ENCODE results near the gene SLC34A3. TPM values are rescaled to one million over a fixed set of nuclear protein-coding genes. Genes with fewer than 3 reads are reported as not detected.
A peak's percentile ranks its signal among the peaks of the same experiment; 100 is the strongest.
"Not testable (repeated sequence)": the region's sequence is repeated elsewhere in the genome, so short reads cannot be mapped to it uniquely, and the experiment has no call there.

The SLC34A3 gene
- total RNA-seq, 1 donor from 2014 or later: not detected

DNA sequence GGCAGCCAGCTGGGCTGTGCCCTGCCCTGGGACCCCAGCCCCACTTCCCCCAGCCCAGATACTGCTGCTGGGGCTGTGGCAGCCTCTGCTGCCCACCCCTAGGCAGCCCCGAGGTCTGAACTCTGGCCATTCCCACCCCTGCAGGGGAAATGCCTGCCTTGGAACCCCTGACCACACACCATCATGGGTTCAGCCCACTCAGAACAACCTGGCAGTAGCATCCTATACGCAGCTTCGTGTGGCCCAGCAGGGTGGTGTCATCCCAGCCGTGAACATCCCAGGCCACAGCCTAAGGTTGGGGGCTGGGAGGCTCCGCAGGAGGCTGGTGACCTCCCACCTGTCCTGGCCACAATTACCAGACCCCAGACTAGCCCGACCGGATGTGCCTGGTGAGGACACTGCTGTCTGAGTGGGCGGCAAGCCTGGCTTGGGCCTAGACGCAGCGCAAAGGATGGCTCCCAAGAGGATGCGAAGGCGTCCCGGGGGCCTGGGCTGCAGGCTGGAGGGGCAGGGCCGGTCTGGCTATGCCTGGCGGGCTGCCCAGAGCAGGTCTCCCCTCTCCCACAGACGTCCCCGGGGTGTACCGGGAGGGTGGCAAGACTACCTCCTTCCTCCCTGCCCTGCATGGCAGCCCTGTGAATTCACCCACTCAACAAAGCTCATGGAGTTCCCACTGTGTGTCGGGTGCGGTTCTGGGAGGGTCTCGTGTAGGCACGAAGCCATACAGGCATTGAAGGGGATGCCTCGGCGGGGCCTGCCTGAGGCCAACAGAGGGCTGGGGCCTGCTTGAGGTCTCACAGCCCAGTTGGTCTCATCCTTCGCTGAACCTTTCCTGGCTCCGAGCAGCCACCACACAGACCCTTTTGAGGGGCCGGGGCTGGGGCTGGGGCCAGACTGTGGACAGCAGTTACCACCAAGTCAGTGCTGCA is 1.5 kb upstream of the SLC34A3 start:
- DNase-seq (ENCODE audit: low read depth in 2 of 2): no peak

DNA sequence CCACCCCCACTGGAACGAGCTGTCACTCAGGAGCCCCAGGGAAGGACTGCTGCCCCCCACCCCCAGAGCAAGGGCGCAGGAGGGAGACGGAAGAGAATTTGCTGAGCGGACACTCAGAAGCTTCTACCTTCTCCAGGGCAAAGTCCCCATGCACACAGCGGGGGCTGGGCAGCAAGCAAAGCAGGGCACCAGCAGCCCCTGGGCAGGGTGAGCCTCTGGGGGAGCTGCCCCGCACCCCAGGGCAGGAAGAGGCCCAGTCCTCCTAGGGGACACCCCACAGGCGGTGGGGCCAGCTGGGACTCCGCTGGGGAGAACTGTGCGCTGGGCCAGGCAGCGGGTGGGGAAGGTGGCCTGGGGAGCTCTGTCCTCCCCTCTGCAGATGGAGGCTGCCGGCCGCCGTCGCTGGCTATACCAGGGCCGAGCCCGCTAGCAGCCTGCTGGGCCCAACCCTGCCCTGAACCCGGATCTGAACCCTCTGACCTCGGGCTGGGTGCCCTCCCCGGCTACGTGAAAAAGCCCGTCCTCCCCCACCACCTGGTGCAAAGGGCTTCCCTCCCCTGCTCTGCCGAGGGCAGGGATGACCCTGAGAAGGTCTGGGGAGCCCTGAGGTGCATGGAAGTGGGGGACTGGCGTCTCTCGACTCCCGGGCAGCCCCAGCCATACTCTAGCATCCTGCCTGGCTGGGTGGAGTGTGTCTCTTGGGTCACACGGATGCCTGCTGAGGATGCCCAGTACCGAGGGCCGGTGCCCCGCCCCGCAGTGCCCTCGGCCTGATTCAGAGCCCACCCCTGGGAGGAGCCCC is 597 bp upstream of the SLC34A3 start:
- DNase-seq (ENCODE audit: low read depth in 2 of 2): no peak

DNA sequence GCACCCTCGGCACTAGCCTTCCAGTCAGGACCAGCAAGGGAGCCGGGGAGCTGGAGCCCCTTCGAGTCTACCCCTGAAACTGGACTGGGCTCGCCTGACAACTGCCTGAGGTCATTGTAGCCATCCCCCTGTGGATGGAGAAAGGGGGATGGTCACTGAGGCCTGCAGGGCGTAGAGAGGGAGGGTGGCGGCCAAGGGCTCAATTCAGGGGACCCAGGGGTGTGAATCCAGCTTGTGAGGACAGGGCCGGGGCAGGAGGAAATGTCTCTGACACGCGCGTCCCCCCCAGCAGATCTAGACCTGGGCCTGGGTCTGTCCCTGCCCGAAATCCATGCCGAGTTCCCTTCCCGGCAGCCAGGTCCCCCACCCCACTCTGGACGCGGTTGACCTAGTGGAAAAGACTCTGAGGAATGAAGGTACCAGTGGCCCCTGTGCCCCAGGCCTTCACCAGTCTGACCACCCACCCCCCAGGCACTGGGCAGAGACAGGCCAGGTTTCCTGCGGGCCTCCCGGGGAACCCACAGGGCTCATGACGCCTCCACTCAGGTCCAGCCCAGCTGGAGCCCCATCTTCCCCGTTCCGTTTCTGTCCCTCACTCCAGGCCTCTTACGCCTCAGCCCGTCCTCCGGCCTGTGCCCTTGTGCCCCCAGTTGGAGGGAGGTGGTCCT is 805 bp downstream of the SLC34A3 start:
- no peak for DNase-seq (ENCODE audit: low read depth in 2 of 2)

DNA sequence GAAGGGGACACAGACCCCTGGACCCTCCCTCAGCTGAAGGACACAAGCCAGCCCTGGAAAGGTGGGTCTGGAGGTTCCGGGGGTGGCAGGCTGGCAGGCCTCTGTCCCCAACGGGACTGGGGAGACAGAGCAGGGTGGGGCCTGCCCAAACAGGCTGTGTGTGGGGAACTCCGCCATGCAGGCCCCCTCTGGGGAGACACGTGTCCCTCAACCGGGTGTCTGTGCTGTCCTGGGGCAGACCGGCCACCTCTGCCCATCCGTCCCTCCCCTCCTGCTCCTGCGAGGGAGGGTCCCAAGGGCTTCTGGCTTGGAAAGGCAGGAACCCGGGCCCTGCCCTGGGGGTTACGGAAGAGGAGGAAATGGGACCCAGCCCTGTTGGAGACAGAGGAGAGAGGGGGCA is 1.4 kb downstream of the SLC34A3 start:
- DNase-seq (ENCODE audit: low read depth in 2 of 2): no peak

DNA sequence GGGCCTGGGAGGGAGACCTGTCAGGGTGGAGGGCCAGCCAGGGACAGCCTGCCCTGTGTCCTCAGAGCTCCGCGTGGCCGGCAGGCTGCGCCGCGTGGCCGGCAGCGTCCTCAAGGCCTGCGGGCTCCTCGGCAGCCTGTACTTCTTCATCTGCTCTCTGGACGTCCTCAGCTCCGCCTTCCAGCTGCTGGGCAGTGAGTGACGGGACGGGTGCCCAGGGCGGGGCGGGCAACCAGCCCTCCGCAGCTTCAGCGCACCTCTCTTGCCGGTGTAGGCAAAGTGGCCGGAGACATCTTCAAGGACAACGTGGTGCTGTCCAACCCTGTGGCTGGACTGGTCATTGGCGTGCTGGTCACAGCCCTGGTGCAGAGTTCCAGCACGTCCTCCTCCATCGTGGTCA is 1.8 kb downstream of the SLC34A3 start:
- no peak for DNase-seq (ENCODE audit: low read depth in 2 of 2)

DNA sequence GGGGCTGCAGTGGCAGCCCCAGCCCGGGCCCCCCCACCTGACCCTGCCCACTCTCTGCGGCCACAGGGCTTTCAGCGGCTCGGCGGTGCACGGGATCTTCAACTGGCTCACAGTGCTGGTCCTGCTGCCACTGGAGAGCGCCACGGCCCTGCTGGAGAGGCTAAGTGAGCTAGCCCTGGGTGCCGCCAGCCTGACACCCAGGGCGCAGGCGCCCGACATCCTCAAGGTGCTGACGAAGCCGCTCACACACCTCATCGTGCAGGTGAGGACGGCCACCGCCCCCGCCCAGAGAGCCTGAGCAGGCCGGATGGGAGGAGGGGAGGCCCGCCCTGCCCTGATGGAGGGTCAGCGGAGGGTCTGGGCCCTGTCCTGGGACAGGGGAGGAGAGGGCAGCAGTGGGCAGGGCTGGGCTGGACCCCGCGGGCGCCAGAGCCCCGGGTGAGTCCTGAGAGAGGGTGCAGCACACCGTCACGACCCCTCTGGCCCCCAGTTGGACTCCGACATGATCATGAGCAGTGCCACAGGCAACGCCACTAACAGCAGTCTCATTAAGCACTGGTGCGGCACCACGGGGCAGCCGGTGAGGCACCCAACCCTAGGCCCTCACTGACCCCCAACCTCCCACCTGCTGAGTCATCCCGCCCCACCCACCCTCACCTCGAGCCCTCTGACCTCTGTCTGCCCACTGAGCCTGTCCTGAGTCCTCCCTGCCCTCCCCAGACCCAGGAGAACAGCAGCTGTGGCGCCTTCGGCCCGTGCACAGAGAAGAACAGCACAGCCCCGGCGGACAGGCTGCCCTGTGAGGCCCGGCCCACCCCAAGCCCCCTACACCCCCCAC is 2.7 kb downstream of the SLC34A3 start:
- DNase-seq (ENCODE audit: low read depth in 2 of 2): no peak

DNA sequence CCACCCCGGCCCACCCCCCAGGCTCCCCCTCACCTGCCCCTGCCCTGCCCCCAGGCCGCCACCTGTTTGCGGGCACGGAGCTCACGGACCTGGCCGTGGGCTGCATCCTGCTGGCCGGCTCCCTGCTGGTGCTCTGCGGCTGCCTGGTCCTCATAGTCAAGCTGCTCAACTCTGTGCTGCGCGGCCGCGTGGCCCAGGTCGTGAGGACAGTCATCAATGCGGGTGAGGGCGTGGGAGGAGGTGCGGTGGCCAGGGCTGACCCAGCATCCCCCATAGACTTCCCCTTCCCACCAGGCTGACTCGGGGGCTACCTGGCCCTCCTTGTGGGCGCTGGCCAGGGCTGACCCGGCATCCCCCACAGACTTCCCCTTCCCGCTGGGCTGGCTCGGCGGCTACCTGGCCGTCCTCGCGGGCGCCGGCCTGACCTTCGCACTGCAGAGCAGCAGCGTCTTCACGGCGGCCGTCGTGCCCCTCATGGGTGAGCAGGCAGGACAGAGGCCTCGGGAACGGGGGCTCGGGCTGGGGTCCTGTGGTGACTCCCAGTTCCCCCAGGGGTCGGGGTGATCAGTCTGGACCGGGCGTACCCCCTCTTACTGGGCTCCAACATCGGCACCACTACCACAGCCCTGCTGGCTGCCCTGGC is 3.5 kb downstream of the SLC34A3 start:
- DNase-seq (ENCODE audit: low read depth in 2 of 2): no peak

DNA sequence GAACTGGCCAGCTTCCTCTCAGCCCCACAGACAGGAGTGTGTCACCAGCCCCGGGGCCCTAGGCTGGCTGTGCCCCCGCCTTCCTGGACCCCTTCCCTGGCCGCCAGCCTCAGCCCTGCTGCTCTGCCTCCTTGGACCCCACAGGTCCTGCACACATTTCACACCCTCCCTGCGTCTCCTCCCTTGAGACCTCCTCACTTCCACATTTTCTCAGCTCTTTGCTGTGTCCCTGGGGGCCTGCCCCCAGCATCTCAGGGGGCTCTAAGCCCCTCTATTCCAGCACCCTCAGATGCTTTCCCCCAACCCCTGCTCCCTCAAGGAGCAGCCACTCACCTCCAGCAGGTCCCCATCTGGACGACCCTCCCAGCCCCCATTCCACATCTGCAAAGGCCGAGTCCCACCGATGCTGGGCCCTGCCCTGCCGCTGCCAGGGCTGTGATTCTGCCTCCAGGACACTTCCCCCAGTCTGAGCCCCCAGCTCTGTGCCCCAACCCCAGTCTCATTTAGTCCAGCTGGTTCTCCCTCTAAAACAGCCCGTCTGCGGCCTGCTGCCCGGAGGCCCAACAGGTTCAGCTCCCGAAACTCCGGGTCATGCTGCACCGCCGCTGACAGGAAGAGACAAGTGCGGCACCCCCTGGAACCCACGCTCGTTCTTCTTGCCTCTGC is 4.2 kb downstream of the SLC34A3 start:
- DNase-seq (ENCODE audit: low read depth in 2 of 2): no peak

DNA sequence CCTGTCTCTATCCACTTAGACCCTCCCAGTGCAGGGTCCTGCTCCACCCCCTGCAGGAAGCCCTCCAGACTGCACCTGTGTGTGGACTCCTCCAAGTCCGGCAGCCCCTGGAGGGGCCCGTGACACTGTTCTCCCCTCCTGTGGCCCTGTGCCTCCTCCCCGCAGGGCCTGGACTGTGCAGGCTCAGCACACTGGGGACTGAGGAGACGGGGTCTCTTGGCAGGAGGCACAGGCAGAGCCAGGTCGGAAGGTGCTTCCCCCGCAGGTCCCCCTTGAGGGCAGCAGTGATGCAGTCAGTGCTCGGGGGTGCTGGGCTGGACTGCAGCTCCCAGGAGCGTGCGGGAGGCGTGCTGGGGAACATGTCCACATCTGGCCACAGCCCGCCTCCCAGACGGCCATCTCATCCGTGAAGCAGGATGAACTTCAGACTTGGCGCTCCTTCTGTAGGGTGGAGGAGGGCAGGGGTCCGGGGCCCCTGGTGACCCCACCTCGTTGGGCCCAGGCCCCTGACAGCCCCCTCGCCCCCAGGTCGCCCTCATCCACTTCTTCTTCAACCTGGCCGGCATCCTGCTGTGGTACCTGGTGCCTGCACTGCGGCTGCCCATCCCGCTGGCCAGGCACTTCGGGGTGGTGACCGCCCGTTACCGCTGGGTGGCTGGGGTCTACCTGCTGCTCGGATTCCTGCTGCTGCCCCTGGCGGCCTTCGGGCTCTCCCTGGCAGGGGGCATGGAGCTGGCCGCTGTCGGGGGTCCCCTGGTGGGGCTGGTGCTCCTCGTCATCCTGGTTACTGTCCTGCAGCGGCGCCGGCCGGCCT is 4.9 kb downstream of the SLC34A3 start:
- no peak for DNase-seq (ENCODE audit: low read depth in 2 of 2)

DNA sequence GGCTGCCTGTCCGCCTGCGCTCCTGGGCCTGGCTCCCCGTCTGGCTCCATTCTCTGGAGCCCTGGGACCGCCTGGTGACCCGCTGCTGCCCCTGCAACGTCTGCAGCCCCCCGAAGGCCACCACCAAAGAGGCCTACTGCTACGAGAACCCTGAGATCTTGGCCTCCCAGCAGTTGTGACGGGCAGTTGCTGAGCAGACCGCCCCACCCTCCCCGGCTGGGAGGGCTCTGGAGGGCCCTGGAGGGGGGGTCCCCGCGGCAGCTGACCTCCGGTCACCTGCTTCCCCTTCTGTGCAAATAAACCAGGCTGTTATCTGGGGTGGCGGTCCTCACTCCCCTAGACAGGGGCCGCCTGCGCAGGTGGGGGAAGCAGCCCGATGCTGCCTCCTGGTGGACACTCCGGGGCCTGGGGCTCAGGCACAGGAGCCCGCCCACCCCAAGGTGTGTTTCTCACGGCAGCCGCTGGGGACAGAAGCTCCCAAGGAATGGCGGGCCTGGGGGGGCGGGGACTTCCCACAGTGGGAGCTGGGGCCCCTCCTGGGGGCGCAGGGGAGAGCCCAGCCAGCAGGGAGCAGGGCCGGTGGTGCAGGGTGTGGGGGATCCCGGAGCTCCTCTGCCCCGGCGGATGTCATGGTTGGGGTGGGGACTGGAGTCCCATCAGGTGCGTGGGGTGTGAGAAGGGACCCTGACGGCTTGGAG is 5.7 kb downstream of the SLC34A3 start:
- DNase-seq (ENCODE audit: low read depth in 2 of 2): peak; percentile 79 to 89

DNA sequence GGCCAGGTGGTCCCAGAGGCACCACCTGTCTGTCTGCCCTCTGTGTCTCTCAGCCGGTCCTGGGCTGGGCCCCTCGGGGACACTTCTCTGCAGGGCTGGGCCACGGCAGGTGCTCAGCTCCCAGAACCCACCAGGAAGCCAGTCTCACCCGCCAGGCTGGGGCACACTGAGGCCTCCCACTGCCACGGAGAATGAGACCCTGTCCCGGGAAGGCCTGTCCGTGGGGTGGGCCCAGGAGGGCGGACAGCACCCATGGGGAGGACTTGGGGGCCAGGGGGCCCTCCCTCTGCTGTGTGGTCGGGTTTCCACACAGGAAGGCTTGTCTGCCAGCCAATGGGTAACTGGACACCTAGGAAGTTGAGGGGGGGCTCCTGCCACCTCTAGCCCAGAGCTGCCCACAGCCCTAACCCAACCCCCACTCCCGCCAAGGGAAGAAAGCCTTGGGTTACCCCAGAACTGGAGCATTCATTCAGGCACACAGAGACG is 6.3 kb downstream of the SLC34A3 start:
- DNase-seq (ENCODE audit: low read depth in 2 of 2): no peak

DNA sequence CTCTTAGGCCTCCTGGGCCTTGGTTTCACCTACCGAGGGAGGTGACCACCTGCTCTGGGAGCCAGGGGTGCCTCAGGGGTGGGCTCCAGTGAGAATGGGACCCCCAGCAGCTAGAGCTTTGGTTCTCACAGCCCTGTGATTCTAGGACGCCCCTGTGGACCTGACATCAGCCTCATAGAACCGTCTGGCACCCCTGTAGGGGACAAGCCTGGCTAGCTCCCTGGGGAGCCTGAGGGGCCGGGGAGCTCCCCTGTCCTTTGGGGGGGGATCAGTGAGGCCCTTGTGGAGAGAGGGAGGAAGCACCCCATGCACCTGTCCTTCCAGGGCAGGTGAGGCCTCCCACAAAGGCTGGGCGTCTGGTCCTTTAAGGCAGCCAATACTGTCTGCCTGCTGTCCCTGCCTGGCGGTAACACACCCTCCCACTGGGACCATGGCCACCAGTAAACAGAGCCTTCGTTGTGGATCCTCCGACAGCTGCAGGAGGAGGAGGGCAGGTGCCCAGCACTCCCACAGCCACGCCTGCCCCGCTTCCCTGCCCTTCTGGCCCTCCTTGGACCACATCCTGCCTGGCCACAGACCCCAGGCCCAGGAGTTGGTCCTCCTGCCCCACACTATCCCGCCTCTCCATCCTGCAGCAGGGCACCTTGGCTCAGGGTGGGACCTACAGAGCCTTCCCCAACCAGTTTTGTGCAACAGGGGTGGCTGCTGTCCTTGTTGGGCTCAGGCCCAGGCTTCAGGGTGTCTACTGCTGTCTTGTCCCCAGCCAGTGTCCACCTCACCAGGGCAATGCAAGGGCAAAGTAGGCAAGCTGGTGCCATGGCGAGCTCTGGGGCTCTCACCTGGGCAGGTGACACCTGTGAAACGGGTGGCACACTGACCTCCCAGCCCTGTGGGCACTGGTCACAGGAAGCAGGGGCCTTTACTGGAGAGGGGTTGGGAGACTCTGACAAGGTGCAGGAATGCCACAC is 7.3 kb downstream of the SLC34A3 start:
- DNase-seq (ENCODE audit: low read depth in 2 of 2): no peak

DNA sequence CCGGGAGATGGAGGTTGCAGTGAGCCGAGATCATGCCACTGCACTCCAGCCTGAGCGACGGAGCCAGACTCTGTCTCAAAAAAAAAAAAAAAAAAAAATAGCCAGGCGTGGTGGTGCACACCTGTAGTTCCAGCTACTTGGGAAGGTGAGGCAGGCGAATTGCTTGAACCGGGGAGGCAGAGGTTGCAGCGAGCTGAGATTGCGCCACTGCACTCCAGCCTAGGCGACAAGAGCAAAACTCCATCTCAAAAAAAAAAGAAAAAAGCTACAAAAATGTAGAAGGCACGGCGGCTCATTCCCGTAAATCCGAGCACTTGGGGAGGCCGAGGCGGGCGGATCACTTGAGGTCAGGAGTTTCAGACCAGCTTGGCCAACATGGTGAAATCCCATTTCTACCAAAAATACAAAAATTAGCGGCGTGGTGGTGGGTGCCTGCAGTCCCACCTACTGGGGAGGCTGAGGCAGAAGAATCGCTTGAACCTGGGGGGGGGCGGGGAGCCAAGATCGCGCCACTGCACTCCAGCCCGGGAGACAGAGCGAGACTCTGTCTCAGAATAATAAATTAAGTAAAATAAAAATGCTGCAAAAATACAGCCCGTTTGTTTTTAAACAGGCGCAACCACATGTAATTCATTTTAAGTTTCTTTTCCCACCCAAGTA is 9.0 kb downstream of the SLC34A3 start:
- DNase-seq (ENCODE audit: low read depth in 2 of 2): not testable (repeated sequence)

DNA sequence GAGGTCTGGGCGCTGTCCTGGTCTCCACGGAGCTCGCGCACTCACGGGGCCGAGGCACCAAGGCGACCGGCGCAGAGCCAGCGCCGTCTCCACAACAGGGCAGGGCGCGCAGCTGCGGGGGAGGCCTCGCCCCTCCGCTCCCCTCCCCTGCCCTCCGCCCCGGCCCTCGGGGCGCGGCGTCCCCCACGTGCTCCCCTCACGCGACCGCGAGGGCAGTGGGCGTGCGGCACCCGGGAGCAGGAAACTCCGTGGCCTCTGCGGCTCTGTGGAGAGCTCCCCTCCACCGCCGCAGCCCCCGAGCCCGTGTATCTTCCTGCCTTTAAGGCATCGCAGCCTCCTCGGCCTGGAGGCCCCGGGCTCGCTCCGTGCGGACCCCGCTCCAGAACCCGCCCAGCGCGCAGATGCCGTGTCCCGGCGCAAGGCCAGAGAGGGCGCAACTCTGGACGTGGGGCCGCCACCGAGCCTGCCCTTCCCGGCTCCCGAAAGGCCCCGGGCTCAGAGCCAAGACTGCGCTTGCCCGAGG is 9.7 kb downstream of the SLC34A3 start:
- peak; percentile 82 to 84 for DNase-seq (ENCODE audit: low read depth in 2 of 2)

DNA sequence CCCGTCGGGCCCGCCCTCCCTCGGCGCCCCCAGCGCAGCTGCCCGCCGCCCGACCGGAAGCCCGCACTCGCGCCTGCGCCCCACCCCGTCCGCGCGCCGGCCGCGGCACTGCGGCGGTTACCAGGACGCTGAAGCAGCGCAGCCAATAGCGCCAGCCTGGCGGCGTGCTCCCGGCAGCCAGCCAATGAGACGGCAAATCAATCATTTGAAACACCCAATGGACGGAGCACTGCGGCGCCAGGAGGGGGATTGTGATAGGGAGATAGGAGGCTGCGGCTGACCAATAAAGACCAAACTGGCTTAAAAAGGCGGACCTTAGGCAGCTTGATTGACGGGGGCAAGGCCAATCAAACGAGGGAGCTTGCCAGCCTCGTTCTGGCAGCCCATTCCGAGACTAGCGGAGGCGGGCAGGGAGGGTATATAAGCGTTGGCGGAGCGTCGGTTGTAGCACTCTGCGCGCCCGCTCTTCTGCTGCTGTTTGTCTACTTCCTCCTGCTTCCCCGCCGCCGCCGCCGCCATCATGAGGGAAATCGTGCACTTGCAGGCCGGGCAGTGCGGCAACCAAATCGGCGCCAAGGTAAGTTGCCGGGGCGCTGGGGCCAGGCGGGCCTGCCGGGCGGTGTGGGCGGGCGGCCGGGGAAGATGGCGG is 10.3 kb downstream of the SLC34A3 start, which contains the start of gene TUBB4B:
TSS of gene TUBB4B (plus strand) at position 447 of the 649 bp plus-strand sequence. CDS start at position 521, 74 bp downstream.
- DNase-seq (ENCODE audit: low read depth in 2 of 2): peak; percentile 100
